Hepatocyte (in vitro differentiated cells): ENCODE data around the gene DPT.

ENCODE experiments used
- CTCF ChIP-seq: fragments of 200-600 bp; sonication (generic); IDR thresholded peaks from 2 replicates; pipeline ENCODE4 v1.5.1; 2016; ENCODE audit warnings: antibody characterized with exemption, mild to moderate bottlenecking; ENCODE audit not compliant: poor library complexity
- EZH2 ChIP-seq: fragments of 200-600 bp; sonication (generic); IDR thresholded peaks from 2 replicates; pipeline ENCODE4 v1.6.1; 2016; ENCODE audit warnings: antibody characterized with exemption, mild to moderate bottlenecking, borderline replicate concordance

- no peak for TF ChIP-seq CTCF
- TF ChIP-seq EZH2 = no peak
Measured at GRCh38 chr1:168645721-168646120, 83.3 kb downstream of the DPT start.
